Mammary epithelial cell (primary cell): Measurements from ENCODE around the gene ACSS2.

Experiments used
- CTCF ChIP-seq, 2 donors: IDR thresholded peaks in 1 of 2; conservative IDR thresholded peaks in 1 of 2; 2 replicates each; pipeline ENCODE4 v1.5.1; 2011 to 2012; ENCODE audit warnings: inconsistent platforms in 2 of 2, low read length in 2 of 2, mild to moderate bottlenecking in 2 of 2, control low read depth in 1 of 2, low read depth in 1 of 2; ENCODE audit not compliant: insufficient read depth in 1 of 2; ENCODE audit errors: extremely low read depth in 1 of 2
- EZH2 ChIP-seq: IDR thresholded peaks from 2 replicates; pipeline ENCODE4 v1.6.1; 2012; ENCODE audit warnings: low read length, inconsistent platforms, borderline replicate concordance

- TF ChIP-seq EZH2 (no peak), CTCF (conservative IDR thresholded peaks at IDR 0.05 in 1 of 2, IDR thresholded peaks at IDR 0.05 in 1 of 2; ENCODE audit: extremely low read depth in 1 of 2, insufficient read depth in 1 of 2, low read depth in 1 of 2, low read length in 2 of 2) (no peak)
Observed at GRCh38 chr20:34974246-34974645, 97.8 kb downstream of the ACSS2 start.
